HK-2 (cell line): ENCODE data around the gene TRPM2.

Experiments used
- DNase-seq: peaks from one replicate; pipeline ENCODE4 v3.0.0-alpha.2; 2018; ENCODE audit not compliant: unreplicated experiment

TRPM2 gene

GRCh38 chr21:44462086-44462833, 108.8 kb downstream of the TRPM2 start:
- DNase-seq = no peak

- DNase-seq = no peak
Measured at GRCh38 chr21:44462834-44463200, 109.4 kb downstream of the TRPM2 start.

GRCh38 chr21:44463724-44464123, 110.3 kb downstream of the TRPM2 start:
- no peak for DNase-seq

GRCh38 chr21:44464351-44464750, 110.9 kb downstream of the TRPM2 start:
- no peak for DNase-seq

GRCh38 chr21:44466351-44466954, 113.0 kb downstream of the TRPM2 start:
- DNase-seq = no peak

GRCh38 chr21:44466996-44467858, 113.8 kb downstream of the TRPM2 start:
- no peak for DNase-seq

GRCh38 chr21:44467859-44468195, 114.4 kb downstream of the TRPM2 start:
- no peak for DNase-seq

GRCh38 chr21:44471341-44471740, 117.9 kb downstream of the TRPM2 start:
- no peak for DNase-seq

- no peak for DNase-seq
Measured at GRCh38 chr21:44471996-44472395, 118.6 kb downstream of the TRPM2 start.

GRCh38 chr21:44473915-44474555, 120.6 kb downstream of the TRPM2 start:
- DNase-seq = no peak

GRCh38 chr21:44475266-44475845, 121.9 kb downstream of the TRPM2 start:
- no peak for DNase-seq

GRCh38 chr21:44477131-44477530, 123.7 kb downstream of the TRPM2 start:
- no peak for DNase-seq

- DNase-seq = no peak
Measured at GRCh38 chr21:44477712-44478111, 124.3 kb downstream of the TRPM2 start.

GRCh38 chr21:44478124-44478800, 124.8 kb downstream of the TRPM2 start:
- no peak for DNase-seq

GRCh38 chr21:44478801-44479167, 125.4 kb downstream of the TRPM2 start:
- DNase-seq = no peak

GRCh38 chr21:44479556-44480199, 126.3 kb downstream of the TRPM2 start:
- DNase-seq = peak; percentile 38

- DNase-seq = no peak
Measured at GRCh38 chr21:44480200-44481053, 127.0 kb downstream of the TRPM2 start.

GRCh38 chr21:44482581-44483287, 129.3 kb downstream of the TRPM2 start:
- DNase-seq = no peak
